C4-2B (cell line): Measurements from ENCODE around the gene NLGN1.

Experiments used
- H3K27ac ChIP-seq: fragments of 450-650 bp; 2 replicates; pipeline ENCODE4 v1.5.1; 2017
- CTCF ChIP-seq: fragments of 450-650 bp; conservative IDR thresholded peaks from 2 replicates; pipeline ENCODE4 v1.5.1; 2017; ENCODE audit warnings: mild to moderate bottlenecking
- ZFX ChIP-seq: fragments of 450-650 bp; IDR thresholded peaks from 2 replicates; pipeline ENCODE4 v1.6.1; 2017

Gene NLGN1

GRCh38 chr3:173954647-173955046, 557.1 kb downstream of the NLGN1 start:
- TF ChIP-seq ZFX: no peak
- no peak for TF ChIP-seq CTCF
- no peak overlapping the region for H3K27ac ChIP-seq

GRCh38 chr3:173957646-173958045, 560.1 kb downstream of the NLGN1 start:
- no peak overlapping the region for H3K27ac ChIP-seq
- TF ChIP-seq CTCF (no peak), ZFX (no peak)

DNA sequence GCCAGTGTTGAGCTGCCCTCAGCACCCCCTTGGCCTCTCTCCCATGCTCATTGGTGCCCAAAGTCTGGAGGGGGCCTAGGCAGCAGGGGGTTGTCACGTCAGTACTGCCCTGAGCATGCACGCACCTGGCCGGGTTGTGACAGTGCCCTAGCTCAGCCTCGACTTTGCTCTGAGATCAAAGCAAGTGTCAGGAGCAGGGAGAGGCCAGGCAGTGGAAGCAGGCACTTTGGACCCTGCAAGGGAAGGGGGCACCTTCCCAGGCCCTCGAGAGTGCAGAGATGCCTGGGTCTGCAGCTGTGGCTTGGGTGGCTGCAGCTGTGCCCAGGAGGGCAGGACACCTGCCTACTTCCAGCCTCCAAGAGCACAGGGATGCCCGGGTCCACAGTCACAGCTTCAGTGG, 561.3 kb downstream of the NLGN1 start:
- TF ChIP-seq CTCF: no peak
- no peak for TF ChIP-seq ZFX
- no peak overlapping the region for H3K27ac ChIP-seq

- no peak overlapping the region for H3K27ac ChIP-seq
- TF ChIP-seq ZFX (no peak), CTCF (no peak)
Measured at GRCh38 chr3:173970281-173970680, 572.7 kb downstream of the NLGN1 start.

- no peak for TF ChIP-seq CTCF
- no peak for TF ChIP-seq ZFX
- H3K27ac ChIP-seq: no peak overlapping the region
Measured at GRCh38 chr3:173976281-173976680, 578.7 kb downstream of the NLGN1 start.

GRCh38 chr3:173977747-173978146, 580.2 kb downstream of the NLGN1 start:
- no peak overlapping the region for H3K27ac ChIP-seq
- TF ChIP-seq CTCF: no peak
- TF ChIP-seq ZFX: no peak

GRCh38 chr3:173983343-173983742, 585.8 kb downstream of the NLGN1 start:
- TF ChIP-seq CTCF: no peak
- TF ChIP-seq ZFX: no peak
- no peak overlapping the region for H3K27ac ChIP-seq
